H1 (cell line): ENCODE results near the gene TBC1D4. TPM values are rescaled to one million over a fixed set of nuclear protein-coding genes. Genes with fewer than 3 reads are reported as not detected.

Experiments
- CEBPB ChIP-seq: IDR thresholded peaks from 2 replicates; pipeline ENCODE4 v1.6.1; 2012; ENCODE audit warnings: low read depth, low read length
- SIN3A ChIP-seq, 2 experiments: IDR thresholded peaks in 1 of 2; conservative IDR thresholded peaks in 1 of 2; 2 replicates each; pipeline ENCODE4 v1.6.1; 2011 to 2012; ENCODE audit warnings: low read length in 2 of 2, improper control_type of control experiment in 1 of 2, low read depth in 1 of 2, mild to moderate bottlenecking in 1 of 2
- ZNF274 ChIP-seq: IDR thresholded peaks from 2 replicates; pipeline ENCODE4 v1.7.0; 2012; ENCODE audit warnings: low read length, borderline replicate concordance; ENCODE audit errors: extremely low read depth
- polyA plus RNA-seq, 7 experiments: library from polyadenylated mRNA; depleted of rRNA in 3 of 7; stranded (reverse) in 5 of 7; unstranded in 2 of 7; fragments of >200 nt in 5 of 7; fragments of 200-250 nt in 2 of 7; gene quantifications; 1 replicate in 5 of 7; 2 replicates in 1 of 7; 4 replicates in 1 of 7; pipeline versions ENCODE4 v1.2.1 to v1.2.3, GENCODE V29; 2011 to 2013; ENCODE audit warnings: missing spikeins in 2 of 7, mixed read lengths in 2 of 7
- total RNA-seq: library from RNA; stranded (reverse); fragmentation: NEBNext Ultra II Directional; extraction: Animal tissue kit (Norgen Biotek cat#: 25700); gene quantifications from 2 replicates; pipeline ENCODE4 v1.2.1, GENCODE V29; 2021

TBC1D4 gene
- total and polyA plus RNA-seq, 2 of the 8 experiments (the other 6 are each of a cell fraction or from before 2014, with no cell fraction given): 16.7 to 39.0 TPM

DNA sequence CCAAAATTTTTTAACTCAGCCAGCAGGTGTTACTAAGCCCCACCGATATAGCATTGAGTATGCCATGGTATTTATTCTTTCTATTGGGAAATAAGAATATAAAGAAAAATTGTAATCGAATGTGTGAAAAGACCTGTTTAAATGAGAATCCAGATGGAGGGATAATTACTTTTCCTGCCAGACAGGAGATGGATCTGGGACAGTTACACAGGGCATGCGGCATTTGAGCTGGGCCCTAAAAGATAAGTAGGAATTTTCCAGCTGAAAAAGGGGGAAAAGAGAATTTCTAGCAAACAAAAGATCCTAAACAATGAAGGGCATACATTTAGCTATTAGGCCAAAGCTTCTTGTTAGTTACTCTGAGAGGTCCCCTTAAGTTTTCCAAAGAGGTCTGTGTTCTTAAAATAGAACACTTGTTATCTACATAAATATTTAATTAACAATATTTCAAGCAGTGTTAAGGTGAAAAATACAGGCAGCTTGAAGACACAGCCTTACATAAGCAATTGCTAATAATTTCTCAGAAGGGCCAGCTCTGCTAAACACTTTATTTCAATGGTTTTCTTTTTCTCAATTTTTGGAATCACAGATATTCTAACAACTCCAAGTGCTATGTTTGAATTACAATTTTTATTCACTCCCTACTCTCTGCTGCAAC lies 63.7 kb downstream of the TBC1D4 start (continued):
- no peak for TF ChIP-seq CEBPB
- TF ChIP-seq ZNF274: no peak
- TF ChIP-seq SIN3A (conservative IDR thresholded peaks at IDR 0.05 in 1 of 2, IDR thresholded peaks at IDR 0.05 in 1 of 2; ENCODE audit: low read depth in 1 of 2, low read length in 2 of 2): no peak
